Inflammatory macrophage (primary cell): Measurements from ENCODE around the gene ERCC1.

Source experiments
- DNase-seq, 2 donors: peaks; one replicate each; pipeline ENCODE4 v3.0.0-alpha.2; 2020 to 2022
- total RNA-seq, 18 experiments: gene quantifications; one replicate each; lab custom pipeline; 2026; ENCODE audit warnings: mixed read lengths in 6 of 18, inconsistent platforms in 2 of 18; lab: John Stamatoyannopoulos, UW

The ERCC1 gene
- total RNA-seq, result 20.1 to 100.0 (median 47.1) reads per million in 18 experiments

- DNase-seq, result peak; percentile 92 to 95
These were observed at the start of gene ERCC1 for GRCh38 chr19:45423589-45424190. Gene ERCC1, minus strand, starts transcription at chr19:45423917. Its CDS starts 543 bp downstream, at chr19:45423374.

DNA sequence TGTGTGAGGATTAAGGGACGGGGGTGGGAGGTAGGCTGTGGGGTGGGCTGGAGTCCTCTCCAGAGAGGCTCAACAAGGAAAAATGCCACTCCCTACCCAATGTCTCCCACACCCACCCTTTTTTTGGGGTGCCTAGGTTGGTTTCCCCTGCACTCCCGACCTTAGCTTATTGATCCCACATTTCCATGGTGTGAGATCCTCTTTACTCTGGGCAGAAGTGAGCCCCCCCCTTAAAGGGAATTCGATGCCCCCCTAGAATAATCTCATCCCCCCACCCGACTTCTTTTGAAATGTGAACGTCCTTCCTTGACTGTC is 49.6 kb upstream of the ERCC1 start:
- DNase-seq, result no peak

- DNase-seq, result no peak
These were observed 49.0 kb upstream of the ERCC1 start for GRCh38 chr19:45472563-45473366.

GRCh38 chr19:45471931-45472562 is 48.3 kb upstream of the ERCC1 start:
- no peak for DNase-seq

DNA sequence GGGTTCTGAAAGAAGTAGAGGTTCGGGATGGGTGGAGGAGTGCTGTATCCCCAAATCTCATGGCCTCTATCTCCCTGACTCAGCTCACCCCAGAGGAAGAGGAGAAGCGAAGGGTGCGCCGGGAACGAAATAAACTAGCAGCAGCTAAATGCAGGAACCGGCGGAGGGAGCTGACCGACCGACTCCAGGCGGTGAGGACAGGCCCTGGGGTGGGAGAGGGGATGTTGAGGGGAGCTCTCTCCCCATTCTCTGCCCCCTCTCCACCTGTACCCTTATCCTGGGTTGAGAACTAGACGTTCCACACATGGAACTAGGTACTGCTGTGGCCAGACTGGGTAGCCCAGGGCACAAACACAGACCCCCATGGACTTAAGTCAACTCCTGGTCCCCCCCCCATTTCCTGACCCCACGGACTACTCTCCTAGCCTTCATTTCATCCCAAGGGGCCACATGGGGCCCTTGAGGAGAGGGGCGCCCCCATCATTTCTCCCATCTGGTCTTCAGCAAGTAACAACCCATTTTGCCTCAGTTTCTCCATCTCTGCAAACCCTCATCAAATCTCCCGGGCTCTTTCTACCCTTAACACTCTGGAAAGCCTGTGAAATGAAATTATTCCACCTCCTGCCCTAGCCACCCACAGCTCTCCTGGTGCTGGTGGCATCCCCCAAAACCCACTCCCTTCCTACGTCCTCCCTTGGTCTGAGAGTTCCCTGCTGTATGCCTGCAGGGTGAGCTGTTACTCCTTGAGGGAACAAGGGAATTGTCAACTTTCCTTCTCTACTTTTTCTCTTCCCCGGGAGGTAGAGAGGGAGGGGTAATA is 47.6 kb upstream of the ERCC1 start:
- no peak for DNase-seq

- no peak for DNase-seq
These were observed 47.0 kb upstream of the ERCC1 start for GRCh38 chr19:45470762-45471081.

DNA sequence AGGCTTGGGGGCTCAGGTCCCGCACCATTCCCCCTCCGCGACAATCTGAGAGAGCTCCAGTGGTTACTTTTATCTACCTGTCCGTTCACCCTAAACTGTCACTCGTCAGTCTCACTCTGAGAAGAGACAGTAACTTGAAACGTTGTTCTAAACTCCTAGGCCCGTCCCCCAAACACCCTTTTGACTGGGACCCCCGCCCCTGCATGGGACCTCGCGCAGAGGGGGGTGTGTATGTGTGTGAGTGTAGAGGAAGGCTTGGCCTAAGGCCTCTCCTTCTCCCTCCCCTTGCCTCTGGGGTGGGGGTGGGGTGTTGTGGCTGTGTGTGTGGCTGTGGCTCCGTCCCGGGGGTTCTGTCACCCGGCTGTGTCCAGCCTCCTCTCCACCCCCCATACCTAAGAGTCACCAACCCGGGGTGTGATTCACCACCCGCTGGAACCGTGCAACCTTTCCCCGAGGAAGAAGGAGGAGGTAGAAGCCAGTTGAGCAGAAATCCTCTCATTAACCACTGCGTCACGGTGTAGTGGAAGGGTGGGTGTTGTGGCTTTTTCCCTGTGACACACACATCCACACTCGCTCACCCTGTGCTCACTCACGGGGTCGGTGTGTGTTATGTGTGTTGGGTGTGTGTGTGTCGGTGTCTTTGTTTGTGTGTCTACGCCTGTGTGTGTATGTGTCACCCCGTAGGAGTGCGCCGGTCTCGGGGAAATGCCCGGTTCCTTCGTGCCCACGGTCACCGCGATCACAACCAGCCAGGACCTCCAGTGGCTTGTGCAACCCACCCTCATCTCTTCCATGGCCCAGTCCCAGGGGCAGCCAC is 46.4 kb upstream of the ERCC1 start:
- peak; percentile 47 to 77 for DNase-seq

DNA sequence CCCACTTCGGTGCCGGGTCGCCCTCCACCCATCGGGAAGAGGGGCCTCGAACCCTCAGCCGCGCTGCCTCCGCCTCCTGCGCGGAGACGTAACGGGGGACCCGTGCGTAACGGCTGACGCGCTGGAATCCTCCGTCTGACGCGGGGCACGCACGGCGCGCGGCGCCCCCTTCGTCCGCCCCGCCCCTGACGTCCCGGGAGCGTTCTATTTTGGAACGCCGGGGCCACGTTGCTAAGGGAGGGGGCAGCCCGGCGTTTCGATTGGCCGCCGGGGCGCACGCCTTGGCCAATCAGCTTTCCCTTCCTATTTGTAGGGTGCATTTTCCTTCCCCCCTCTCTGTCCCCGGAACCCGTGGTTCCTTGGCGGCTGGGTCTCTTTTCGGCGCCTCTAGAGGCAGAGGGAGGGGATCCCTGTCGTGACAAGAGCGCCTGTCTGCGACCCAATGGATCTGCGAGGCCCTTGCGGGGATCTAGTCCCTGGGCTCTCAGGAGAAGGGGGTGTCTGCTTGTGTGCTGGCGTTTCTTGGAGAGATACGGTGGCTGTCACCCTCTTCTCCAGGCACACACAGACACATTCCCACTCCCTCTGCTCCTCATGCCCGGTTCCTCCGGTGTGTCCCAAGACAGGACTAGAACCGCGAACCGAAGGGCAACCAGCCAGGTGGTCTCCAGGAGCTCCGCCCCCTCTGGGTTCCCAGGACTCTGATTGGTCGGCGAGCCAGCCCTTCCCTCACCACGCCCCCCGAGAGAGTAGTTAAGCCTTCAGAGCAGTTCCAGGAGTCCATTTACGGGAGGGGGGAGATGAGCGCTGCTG is 45.6 kb upstream of the ERCC1 start:
- peak; percentile 97 for DNase-seq

GRCh38 chr19:45468803-45469131 is 45.0 kb upstream of the ERCC1 start:
- no peak for DNase-seq

DNA sequence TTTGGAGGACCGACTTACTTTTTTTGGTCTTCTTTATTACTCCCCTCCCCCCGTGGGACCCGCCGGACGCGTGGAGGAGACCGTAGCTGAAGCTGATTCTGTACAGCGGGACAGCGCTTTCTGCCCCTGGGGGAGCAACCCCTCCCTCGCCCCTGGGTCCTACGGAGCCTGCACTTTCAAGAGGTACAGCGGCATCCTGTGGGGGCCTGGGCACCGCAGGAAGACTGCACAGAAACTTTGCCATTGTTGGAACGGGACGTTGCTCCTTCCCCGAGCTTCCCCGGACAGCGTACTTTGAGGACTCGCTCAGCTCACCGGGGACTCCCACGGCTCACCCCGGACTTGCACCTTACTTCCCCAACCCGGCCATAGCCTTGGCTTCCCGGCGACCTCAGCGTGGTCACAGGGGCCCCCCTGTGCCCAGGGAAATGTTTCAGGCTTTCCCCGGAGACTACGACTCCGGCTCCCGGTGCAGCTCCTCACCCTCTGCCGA is 44.5 kb upstream of the ERCC1 start:
- DNase-seq, result peak in 1 of 2 donors; percentile 37

DNA sequence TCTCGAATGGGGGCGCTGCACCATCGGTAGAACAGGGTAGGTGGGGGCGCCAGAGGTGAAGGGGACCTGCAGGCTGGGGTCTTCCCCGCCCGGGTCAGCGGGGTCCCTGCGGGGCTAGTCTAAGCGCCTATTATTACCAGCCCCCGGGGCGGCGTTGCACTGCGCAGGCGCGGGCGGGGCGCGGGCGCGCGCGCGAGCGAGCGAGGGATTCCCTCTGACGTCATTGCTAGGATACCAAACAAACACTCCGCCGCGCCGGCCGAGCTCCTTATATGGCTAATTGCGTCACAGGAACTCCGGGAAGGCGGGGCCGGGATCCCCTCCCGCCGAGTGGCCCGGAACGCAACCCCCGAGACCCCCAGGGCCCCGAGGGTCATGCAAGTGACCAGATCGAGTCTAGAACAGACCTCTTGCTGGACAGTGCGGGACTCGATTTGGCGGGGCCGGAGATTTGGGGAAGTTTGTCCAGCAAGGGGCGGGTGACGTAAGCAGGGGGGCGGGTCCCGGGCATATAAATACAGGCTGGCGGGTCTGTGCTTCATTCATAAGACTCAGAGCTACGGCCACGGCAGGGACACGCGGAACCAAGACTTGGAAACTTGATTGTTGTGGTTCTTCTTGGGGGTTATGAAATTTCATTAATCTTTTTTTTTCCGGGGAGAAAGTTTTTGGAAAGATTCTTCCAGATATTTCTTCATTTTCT is 43.9 kb upstream of the ERCC1 start, which contains the start of gene FOSB:
FOSB (plus strand) TSS at position 541 of the 703 bp plus-strand sequence. CDS start 591 bp downstream, outside the sequence.
- peak; percentile 92 to 96 for DNase-seq

DNA sequence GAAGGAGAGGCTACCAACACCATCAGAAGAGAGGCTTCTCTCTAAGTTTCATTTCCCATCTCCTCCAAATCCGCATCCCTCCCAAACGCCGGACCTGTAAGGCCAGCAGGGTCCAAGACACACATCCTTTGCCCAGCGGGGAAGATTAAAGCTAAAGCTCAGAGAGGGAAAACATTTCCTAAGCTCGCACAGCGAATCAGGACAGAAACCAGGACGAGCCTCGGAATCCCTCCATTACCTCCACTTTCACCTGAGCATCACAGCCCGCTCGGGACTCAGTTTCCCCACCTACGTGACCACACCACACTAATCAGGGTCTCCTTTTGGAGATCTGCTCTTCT is 43.4 kb upstream of the ERCC1 start:
- no peak for DNase-seq

DNA sequence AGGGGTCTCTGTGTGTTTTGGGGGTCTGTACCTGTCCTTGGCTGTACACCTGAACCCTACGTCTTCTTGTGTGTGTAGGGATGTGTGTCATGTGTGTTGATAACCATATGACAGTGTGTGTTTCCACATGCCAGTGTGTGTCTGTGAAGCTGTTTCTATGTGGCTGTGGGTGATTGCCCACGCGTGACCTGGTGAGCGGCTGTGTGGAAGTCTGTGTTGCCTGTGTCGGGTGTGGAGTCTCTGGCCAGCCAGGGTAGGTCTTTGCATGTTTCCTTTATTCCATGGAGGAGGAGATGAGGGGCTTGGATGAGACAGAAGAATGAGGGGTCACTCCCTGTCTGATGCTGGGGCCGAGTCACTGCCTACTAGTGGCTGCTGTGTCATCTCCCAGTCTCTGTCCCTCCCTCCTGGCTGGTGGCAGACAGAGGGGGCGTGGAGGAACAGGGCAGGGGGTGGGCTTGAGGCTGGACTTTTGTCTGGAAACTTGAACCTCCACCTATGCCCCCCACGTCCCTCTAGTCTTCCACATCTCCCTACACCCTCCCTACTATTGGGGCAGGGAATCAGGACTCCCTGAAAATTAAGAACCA is 41.2 kb upstream of the ERCC1 start:
- DNase-seq, result no peak

DNA sequence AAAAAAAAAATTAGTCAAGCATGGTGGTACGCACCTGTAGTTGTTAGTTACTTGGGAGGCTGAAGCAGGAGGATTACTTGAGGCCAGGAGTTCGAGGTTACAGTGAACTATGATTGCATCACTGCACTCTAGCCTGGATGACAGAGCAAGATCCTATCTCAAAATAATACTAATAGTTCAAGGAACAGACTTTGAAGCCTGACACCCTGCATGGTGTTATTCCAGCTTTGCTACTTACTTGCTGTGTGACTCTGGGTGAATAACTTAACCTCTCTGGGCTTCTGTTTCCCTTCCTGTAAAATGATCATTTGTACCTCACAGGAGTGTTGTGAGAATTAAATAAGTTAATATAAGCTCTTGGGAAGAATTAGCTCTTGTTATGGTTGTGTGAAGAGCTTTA is 40.6 kb upstream of the ERCC1 start:
- DNase-seq, result no peak

GRCh38 chr19:45463241-45463640 is 39.5 kb upstream of the ERCC1 start:
- DNase-seq, result no peak

GRCh38 chr19:45462174-45462573 is 38.5 kb upstream of the ERCC1 start:
- no peak for DNase-seq

DNA sequence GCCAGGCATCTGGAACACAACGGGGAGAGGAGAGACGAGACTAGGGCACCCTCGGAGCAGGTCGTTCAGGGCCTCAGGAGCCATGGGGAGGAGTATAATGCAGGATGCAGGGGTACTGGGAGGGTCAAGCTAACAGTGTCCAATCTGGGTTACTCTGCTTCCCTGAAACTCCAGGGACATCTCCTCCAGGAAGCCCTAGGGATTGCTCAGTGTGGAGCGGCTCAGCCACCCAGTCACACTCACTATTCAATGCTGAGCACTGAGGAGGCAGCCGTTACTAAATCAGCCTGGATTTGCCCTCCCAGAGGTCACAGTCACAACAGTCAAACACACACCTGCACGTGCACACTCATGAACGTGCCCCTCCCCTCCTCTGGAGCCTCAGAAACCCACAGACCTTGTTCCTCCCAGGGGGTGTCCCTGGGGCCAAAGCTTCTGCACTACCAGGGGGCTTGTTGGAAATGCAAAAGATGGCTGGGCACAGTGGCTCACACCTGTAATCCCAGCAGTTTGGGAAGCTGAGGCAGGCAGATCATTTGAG is 37.2 kb upstream of the ERCC1 start:
- DNase-seq, result no peak

DNA sequence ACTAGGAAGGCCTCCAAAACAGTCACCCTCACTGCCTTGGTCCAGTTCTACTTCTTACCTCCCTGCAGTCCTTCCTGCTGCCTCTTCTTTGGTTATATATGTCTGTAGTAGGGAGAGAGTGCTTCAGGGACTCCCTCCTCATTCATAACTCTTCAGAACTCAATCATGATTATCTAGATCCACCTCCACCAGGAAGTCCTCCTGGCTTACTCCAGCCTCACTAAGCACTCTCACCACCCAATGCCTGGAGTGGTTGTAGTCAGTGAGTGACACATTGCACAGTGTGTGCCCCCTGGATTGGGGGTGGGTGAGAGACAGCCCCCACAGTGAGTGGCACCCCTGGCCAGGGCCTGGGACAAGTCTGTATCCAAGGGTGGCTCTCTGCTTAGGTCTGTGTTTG is 34.1 kb upstream of the ERCC1 start:
- no peak for DNase-seq

DNA sequence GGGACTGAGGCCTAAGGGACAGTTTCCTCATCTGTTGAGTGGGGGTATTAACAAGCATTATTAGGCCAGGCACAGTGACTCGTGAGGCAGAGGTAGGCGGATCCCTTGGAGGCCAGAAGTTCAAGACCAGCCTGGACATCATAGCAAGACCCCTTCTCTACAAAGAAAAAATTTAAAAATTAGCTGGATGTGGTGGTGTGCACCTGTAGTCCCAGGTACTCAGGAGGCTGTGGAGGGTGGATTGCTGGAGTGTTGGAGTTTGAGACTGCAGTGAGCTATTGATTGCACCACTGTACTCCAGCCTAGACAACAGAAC is 32.7 kb upstream of the ERCC1 start:
- no peak for DNase-seq
